GM19239 (cell line): Measurements from ENCODE around the gene EXD3.
"Not testable (repeated sequence)": the region's sequence is repeated elsewhere in the genome, so short reads cannot be mapped to it uniquely, and the experiment has no call there.

ENCODE experiments used
- DNase-seq: peaks from one replicate; pipeline ENCODE4 v3.0.0; 2011; ENCODE audit warnings: low spot score; ENCODE audit not compliant: insufficient read length
- FAIRE-seq: peaks from 2 replicates; lab custom pipeline; 2011; peaks lifted over from hg19 to GRCh38; lab: Jason Lieb, UNC

EXD3 gene

DNA sequence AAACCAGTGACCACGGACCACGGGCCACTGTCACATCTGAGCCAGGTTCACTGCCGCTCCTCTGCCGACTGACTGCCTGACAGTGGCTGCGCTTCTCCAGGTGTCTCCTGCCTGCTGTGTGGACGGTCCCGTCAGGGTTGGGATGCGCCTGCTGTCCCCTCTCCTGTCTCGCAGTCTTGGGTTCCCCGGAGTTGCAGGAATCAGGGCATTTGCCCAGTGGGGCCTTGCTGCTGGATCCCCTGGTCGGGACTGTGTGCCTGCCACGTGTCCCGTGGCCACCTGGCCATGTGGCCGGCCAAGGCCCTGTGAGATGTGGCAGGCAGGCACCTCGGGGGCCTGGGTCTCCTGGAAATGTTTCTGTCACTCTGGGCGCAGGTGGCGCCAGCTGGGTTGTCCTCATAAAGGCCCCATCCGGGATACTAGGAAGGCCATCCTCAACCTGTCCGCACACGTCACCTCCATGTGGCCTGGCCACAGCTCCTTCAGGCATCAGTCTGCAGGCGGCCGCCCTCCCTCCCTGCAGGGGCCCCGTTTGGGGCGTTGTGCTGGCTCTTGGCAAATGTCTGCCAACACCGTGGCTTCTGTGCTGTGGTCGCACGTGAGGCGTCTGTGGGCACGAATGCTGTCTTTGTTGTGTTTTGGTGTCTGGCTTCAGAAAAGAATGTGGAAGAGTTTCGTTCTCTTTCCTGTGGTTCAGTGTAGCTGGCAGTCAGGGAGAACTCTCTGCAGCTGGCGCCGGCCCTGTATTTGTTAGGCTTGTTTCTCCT, 151.8 kb downstream of the EXD3 start:
- FAIRE-seq (no peak), DNase-seq (no peak)

DNA sequence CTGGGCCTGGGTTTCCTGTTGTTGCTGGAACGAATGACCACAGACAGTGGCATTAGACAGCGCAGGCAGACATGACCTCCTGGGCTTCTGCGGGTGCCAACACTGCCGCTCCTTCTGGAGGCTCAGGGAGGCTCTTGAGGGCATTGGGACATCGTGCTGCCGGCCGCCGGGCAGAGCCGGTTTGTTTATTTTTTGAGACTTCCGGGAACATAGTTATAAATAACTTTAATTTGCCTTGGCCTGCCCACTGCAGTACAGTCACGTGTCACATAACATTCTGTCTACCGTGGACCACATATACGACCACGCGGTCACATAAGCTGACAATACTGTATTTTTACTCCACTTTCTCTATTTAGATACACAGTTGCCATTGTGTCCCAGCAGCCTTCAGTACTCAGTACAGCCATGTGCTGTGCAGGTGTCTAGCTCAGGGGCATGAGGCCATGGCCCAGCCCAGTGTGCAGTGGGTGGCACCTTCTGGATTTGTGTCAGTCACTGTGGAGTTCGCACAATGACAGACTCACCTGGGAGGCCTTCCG, 153.7 kb downstream of the EXD3 start:
- FAIRE-seq (peak; percentile 45), DNase-seq (no peak)

DNA sequence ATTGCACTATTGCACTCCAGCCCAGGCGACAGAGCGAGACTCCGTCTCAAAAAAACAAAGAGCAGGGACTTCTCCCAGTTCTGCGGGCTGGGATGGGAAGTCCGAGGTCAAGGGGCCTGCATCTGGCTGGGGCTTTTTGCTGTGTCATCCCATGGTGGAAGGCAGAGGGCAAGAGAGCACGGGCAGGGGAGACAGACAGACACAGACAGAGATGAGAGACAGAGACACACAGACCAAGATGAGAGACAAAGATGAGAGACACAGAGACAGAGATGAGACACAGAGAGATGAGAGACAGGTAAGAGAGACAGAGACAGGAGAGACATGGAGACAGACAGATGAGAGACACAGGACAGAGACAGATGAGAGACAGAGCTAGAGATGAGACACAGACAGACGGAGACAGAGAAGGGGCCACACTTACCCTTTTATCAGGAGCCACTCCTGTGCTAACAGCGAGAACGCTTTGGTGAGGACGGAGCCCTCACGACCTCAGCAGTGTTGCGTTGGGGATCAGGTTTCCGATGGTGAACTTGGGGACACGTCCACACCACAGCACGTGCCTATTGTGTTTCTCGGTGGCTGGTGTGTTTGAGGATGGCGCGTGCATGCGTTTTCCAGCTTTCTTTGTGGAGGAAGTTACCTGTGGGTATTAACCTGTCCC, 154.3 kb downstream of the EXD3 start:
- DNase-seq, result no peak
- FAIRE-seq, result no peak

DNA sequence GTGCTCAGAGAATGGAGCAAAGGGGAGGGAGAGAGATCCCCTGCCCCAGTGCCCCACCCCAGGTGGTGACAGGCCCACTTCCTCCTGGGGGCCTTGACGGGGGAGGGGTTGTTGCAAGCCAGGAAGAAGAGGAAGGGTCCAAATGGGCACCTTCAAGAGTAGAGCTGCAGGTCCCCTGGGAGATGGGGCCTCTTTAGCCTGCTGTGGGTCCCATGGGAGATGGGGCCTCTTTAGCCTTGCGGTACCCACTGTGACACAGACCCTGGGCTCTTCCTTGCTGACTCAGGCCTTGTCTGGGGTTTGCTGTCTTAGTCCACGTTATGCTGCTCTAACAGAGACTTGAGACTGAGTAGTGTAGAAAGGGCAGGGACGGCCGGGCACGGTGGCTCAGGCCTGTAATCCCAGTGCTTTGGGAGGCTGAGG, 155.0 kb downstream of the EXD3 start:
- FAIRE-seq (peak; percentile 78), DNase-seq (peak; percentile 60)

- DNase-seq (no peak), FAIRE-seq (no peak)
Measured at GRCh38 chr9:137266585-137267453, 156.1 kb downstream of the EXD3 start.

DNA sequence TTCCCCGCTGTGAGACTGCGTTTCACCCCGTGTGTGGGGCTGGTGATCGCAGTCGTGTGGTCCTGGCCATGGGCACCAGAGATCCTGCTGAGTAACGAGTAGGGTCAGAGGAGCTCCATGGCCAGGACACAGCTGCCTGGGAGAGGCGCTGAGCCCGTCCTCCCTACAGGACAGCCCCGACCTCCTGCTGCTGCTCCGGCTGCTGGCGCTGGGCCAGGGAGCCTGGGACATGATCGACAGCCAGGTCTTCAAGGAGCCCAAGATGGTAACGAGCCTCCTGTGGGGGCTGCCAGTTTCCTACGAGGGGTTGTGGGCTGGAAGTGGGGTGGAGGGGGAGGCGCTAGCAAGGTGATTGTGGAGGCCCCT, 156.8 kb downstream of the EXD3 start:
- FAIRE-seq (no peak), DNase-seq (no peak)

DNA sequence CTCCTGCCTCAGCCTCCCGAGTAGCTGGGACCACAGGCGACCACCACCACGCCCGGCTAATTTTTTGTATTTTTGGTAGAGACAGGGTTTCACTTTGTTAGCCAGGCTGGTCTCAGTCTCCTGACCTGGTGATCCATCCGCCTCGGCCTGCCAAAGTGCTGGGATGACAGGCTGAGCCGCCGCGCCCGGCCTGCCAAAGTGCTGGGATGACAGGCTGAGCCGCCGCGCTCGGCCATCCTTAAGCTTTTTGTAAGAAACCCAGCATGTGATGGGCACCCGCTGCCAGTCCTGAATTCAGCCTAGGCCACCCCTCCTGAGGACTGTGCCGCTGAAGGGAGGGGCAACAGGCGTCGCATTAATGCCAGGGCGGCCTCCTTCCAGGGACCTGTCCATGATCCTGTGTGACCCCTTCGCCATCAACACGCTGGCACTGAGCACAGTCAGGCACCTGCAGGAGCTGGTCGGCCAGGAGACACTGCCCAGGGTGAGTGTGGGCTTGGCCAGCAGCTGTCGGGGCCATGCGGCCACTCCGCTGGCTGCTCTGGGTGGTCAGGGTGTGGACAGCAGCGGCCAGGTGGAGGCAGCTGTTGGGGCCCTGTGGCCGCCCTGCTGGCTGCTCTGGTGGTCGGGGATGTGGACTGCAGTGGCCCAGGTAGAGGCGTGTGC, 157.3 kb downstream of the EXD3 start:
- FAIRE-seq (no peak), DNase-seq (no peak)

- DNase-seq, result no peak
- FAIRE-seq, result no peak
Measured at GRCh38 chr9:137264067-137264466, 158.9 kb downstream of the EXD3 start.

- FAIRE-seq, result no peak
Measured at GRCh38 chr9:137263506-137263905, 159.5 kb downstream of the EXD3 start.

DNA sequence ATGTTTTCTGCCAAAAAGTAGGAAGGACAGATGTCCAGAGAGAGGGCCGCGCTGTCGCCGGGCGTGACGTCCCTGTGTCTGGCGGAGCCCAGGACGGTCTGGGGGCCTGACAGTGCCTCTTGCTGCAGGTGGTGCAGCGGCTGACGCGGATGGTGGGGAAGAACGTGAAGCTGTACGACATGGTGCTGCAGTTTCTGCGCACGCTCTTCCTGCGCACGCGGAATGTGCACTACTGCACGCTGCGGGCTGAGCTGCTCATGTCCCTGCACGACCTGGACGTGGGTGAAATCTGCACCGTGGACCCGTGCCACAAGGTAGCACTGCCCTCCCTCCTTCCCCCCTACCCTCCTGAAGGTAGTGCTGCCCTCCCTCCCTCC, 160.1 kb downstream of the EXD3 start:
- FAIRE-seq (no peak), DNase-seq (no peak)

More at GRCh38 chr9:137263506-137263905, 159.5 kb downstream of the EXD3 start:
- DNase-seq, result no peak

DNA sequence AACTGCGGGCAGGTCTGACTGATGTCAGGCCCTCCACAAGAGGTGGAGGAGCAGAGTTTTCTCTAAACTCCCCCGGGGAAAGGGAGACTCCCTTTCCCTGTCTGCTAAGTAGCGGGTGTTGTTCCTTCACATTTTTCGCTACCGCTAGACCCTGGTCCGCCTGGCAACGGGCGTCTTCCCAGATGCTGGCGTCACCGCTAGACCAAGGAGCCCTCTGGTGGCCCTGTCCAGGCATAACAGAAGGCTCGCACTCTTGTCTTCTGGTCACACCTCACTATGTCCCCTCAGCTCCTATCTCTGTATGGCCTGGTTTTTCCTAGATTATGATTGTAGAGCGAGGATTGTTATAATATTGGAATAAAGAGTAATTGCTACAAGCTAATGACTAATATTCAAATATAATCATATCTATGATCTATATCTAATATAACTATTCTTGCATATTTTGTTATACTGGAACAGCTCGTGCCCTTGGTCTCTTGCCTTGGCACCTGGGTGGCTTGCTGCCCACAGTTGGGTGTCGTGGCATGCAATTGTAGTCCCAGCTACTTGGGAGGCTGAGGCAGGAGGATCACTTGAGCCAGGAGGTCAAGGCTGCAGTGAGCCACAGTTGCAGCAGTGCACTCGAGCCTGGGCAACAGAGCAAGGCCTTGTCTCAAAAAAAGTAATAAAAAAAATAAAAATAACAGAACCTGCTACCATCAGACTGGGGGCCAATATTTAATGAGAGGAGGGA, 160.6 kb downstream of the EXD3 start:
- not testable (repeated sequence) for FAIRE-seq, DNase-seq
